GM12891 (cell line): Measurements from ENCODE around the gene CFH.
"Not testable (repeated sequence)": the region's sequence is repeated elsewhere in the genome, so short reads cannot be mapped to it uniquely, and the experiment has no call there.

Experiments
- DNase-seq: peaks from one replicate; pipeline ENCODE4 v3.0.0; 2011; ENCODE audit warnings: low spot score; ENCODE audit not compliant: insufficient read length
- FAIRE-seq: peaks from 2 replicates; lab custom pipeline; 2011; peaks lifted over from hg19 to GRCh38; lab: Jason Lieb, UNC
- PAX5 ChIP-seq: IDR thresholded peaks from 2 replicates; pipeline ENCODE4 v1.6.1; 2011; ENCODE audit warnings: low read length, moderate library complexity, mild to moderate bottlenecking; ENCODE audit not compliant: insufficient read depth, severe bottlenecking
- POLR2A ChIP-seq: IDR thresholded peaks from 2 replicates; pipeline ENCODE4 v1.6.1; 2011; ENCODE audit warnings: low read depth, low read length, control low read depth
- POLR2AphosphoS5 ChIP-seq: IDR thresholded peaks from 2 replicates; pipeline ENCODE4 v1.6.1; 2011; ENCODE audit warnings: low read depth, low read length, control low read depth
- POU2F2 ChIP-seq: IDR thresholded peaks from 2 replicates; pipeline ENCODE4 v1.6.1; 2011; ENCODE audit warnings: low read depth, mild to moderate bottlenecking, control low read depth, low read length, moderate library complexity
- SPI1 ChIP-seq: IDR thresholded peaks from 2 replicates; pipeline ENCODE4 v1.6.1; 2011; ENCODE audit warnings: low read depth, low read length, control low read depth
- TAF1 ChIP-seq: IDR thresholded peaks from 2 replicates; pipeline ENCODE4 v1.6.1; 2011; ENCODE audit warnings: low read depth, low read length, control low read depth

CFH gene

DNA sequence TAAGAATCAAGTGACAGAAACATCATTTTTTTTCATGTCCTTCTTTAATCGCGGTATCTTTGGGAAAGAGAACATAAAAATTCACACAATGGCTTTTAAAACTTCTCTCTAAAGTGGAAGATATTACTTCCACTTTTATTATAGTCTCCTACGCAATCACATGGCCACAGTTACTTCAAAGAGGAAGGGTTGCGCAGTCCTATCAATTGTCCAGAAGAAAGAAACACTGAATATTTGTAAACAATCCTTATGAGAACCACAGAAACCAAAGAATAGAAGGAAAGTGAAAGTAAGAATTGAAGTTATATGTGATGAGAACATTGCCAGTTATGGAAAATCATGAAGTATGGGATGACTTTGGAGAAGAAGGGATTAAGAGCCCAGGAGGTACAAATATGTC is 32.6 kb downstream of the CFH start:
- FAIRE-seq (no peak), DNase-seq (no peak)
- TF ChIP-seq SPI1 = no peak
- no peak for TF ChIP-seq POU2F2

GRCh38 chr1:196685506-196685905 is 33.7 kb downstream of the CFH start:
- no peak for TF ChIP-seq POU2F2
- TF ChIP-seq POLR2AphosphoS5 = no peak
- TF ChIP-seq TAF1 = no peak
- TF ChIP-seq SPI1 = no peak
- TF ChIP-seq PAX5 = no peak
- TF ChIP-seq POLR2A = no peak
- DNase-seq (no peak), FAIRE-seq (no peak)

DNA sequence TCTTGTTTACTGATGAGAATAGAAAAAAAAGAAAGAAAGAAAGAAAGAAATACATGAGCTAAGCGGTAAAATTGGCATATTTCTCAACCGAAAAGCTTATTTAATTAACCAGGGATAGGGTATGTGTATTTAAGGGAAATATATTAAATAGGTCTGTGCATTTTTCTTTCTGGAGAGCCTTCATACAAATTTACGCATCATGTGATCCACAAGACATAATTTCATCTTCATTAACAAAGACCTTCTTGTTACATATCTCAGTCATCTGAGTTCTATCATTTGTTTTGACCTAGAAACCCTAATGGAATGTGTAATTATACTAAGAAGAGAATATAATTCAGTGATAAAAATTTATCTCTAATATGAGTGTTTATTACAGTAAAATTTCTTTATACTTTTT is 37.2 kb downstream of the CFH start:
- DNase-seq = no peak
- FAIRE-seq = no peak
- TF ChIP-seq POLR2AphosphoS5 (no peak), POLR2A (no peak), SPI1 (no peak), PAX5 (no peak), TAF1 (no peak)

DNA sequence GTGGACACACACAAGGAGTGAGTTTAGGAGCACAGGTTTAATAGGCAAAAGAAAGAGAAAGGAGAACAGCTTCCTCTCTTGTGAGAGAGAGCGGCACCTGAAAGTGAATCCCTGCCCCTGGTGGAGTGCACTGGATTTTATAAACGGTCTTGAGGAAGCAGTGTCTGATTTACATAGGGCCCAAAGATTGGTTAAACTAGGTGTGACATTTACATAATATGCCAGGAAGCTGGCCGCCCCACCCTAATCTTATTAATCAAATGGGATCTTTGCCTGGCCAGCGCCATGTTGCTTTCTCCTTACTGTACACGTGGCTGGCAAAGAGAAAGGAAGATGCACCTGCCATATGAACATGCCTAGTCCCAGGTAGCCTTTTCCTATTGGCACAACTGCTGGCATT is 38.7 kb downstream of the CFH start:
- DNase-seq (no peak), FAIRE-seq (no peak)
- TF ChIP-seq POU2F2 (no peak), POLR2A (no peak), TAF1 (no peak), POLR2AphosphoS5 (no peak), PAX5 (no peak), SPI1 (no peak)

DNA sequence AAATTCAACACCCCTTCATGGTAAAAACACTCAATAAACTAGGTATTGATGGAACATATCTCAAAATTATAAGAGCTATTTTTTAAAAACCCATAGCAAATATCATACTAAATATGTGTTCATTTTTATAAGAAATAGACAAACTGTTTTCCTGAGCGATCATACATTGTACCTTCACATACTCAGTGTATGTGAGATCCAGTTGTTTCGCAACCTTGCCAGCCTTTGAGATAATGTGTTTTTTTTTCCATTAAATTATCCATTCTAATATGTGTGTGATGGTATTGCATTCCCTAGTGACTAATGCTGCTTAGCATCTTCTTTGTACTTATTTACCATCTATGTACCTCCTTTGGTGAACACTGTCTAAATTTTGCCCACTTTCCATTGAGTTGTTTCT is 47.1 kb downstream of the CFH start:
- FAIRE-seq = no peak

GRCh38 chr1:196701144-196701543 is 49.3 kb downstream of the CFH start:
- DNase-seq (no peak), FAIRE-seq (no peak)
- TF ChIP-seq POLR2A (no peak), SPI1 (no peak), POLR2AphosphoS5 (no peak), POU2F2 (no peak), PAX5 (no peak), TAF1 (no peak)

More for the DNA sequence above, 47.1 kb downstream of the CFH start:
- TF ChIP-seq PAX5 (no peak), POLR2A (no peak), POU2F2 (no peak), TAF1 (no peak), POLR2AphosphoS5 (no peak), SPI1 (no peak)
- no peak for DNase-seq

- not testable (repeated sequence) for FAIRE-seq, DNase-seq
These were observed 58.0 kb downstream of the CFH start for GRCh38 chr1:196709892-196710291.

DNA sequence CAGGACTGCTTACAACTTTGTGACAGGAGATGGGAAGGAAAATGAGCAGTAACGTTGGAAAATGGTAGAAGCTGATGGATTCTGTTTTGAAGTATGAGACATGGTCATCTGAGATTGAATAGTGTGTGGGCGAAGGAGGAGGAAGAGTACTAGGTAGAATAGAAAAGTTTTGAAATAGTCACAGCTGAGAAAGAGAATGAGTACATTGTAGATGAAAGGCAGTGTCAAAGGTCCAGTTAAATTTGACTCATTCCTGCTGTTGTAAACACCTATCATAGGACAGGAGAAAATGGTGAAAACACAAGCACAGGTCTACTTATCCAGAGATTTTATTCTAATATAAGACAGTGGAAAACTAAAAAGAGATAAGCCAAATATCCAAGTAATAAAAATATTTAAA is 66.0 kb downstream of the CFH start:
- DNase-seq (no peak), FAIRE-seq (no peak)
- TF ChIP-seq POLR2A (no peak), TAF1 (no peak), POLR2AphosphoS5 (no peak), POU2F2 (no peak), PAX5 (no peak), SPI1 (no peak)

DNA sequence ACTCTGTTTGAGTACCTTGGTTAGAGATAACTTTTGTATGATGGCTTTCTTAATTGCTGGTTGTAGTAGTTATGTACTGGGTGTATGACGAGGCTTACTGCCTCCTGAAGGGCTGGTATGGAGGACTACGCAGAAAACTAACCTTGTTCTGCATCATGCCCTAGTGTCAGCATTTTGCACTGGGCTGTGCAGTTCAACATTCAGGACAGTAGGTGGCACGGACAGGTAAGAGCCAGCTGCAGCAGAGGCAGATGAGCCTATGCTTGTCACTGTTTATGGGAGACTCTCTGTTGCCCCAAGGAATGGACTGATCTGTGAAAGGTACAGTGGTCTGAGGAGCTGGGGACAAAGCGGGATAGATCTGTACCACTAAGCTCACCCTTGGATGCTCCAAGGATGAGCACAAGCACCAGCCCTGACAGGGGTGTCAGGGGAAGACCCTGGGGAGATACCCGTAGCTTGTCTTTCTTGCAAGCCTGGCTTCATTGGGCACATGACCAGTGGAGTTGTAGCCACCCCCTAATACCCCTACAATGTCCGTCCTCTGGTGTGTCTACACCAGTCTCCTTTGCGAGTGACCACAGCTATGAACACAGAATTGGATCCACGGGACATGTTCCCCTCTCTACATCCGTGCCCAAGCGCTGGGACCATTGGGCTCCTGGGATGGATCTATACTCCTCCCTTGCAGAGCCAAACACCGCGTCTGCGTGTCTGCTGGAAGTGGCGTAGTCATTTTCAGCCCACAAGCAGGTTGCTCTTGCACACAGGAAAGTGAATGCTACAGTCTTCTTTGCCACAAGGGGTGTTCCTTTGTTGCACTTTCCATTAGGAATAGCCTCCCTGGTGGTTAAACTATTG is 71.7 kb downstream of the CFH start:
- peak; percentile 1 for DNase-seq
- TF ChIP-seq POLR2A (no peak), POLR2AphosphoS5 (no peak), POU2F2 (no peak), SPI1 (no peak), PAX5 (no peak), TAF1 (no peak)
- peak; percentile 85 for FAIRE-seq

GRCh38 chr1:196732526-196732925 is 80.7 kb downstream of the CFH start:
- DNase-seq (no peak), FAIRE-seq (no peak)
- no peak for TF ChIP-seq POLR2AphosphoS5
- no peak for TF ChIP-seq POU2F2
- no peak for TF ChIP-seq POLR2A
- no peak for TF ChIP-seq SPI1
- no peak for TF ChIP-seq PAX5
- no peak for TF ChIP-seq TAF1
